MM.1S (cell line): ENCODE results near the gene STIM1.

Source experiments
- DNase-seq: peaks from one replicate; pipeline ENCODE4 v3.0.0-alpha.2; 2015
- H2AFZ ChIP-seq: fragments of 300-600 bp; sonication (generic); 2 replicates; pipeline ENCODE4 v1.6.0; 2016; ENCODE audit warnings: antibody characterized with exemption, low read length
- H3F3A ChIP-seq: fragments of 300-600 bp; sonication (generic); 2 replicates; pipeline ENCODE4 v1.6.1; 2016; ENCODE audit warnings: mild to moderate bottlenecking, antibody characterized with exemption, low read length, moderate library complexity, mixed read lengths; ENCODE audit not compliant: insufficient read depth
- H3K27ac ChIP-seq: fragments of 300-600 bp; sonication (generic); 2 replicates; pipeline ENCODE4 v1.5.1; 2016; ENCODE audit warnings: mild to moderate bottlenecking, low read length
- H3K27me3 ChIP-seq: fragments of 300-600 bp; sonication (generic); replicated peaks from 2 replicates; pipeline ENCODE4 v1.6.0; 2016; ENCODE audit warnings: low read length; ENCODE audit not compliant: insufficient read depth
- H3K36me3 ChIP-seq: fragments of 300-600 bp; sonication (generic); replicated peaks from 2 replicates; pipeline ENCODE4 v1.6.1; 2016; ENCODE audit warnings: mild to moderate bottlenecking, low read length, mixed read lengths; ENCODE audit not compliant: insufficient read depth
- H3K4me1 ChIP-seq: fragments of 300-600 bp; sonication (generic); 2 replicates; pipeline ENCODE4 v1.6.1; 2016; ENCODE audit warnings: low read length, mixed read lengths
- H3K4me2 ChIP-seq: fragments of 300-600 bp; sonication (generic); 2 replicates; pipeline ENCODE4 v1.6.0; 2016; ENCODE audit warnings: low read depth, low read length
- H3K4me3 ChIP-seq: fragments of 300-600 bp; sonication (generic); 2 replicates; pipeline ENCODE4 v1.5.1; 2016; ENCODE audit warnings: low read length, mixed read lengths
- H3K79me2 ChIP-seq: fragments of 300-600 bp; sonication (generic); 2 replicates; pipeline ENCODE4 v1.6.1; 2016; ENCODE audit warnings: mixed run types, low read length, mixed read lengths
- H3K9ac ChIP-seq: fragments of 300-600 bp; sonication (generic); 2 replicates; pipeline ENCODE4 v1.6.1; 2016; ENCODE audit warnings: low read length, mixed read lengths
- H3K9me2 ChIP-seq: fragments of 300-600 bp; sonication (generic); replicated peaks from 2 replicates; pipeline ENCODE4 v1.6.1; 2016; ENCODE audit warnings: mild to moderate bottlenecking, low read length, mixed read lengths; ENCODE audit not compliant: insufficient read depth
- H3K9me3 ChIP-seq: fragments of 300-600 bp; sonication (generic); replicated peaks from 2 replicates; pipeline ENCODE4 v1.6.1; 2016; ENCODE audit warnings: mild to moderate bottlenecking, low read length, mixed read lengths; ENCODE audit not compliant: insufficient read depth
- H4K20me1 ChIP-seq: fragments of 300-600 bp; sonication (generic); 2 replicates; pipeline ENCODE4 v1.6.1; 2016; ENCODE audit warnings: mild to moderate bottlenecking, low read length, moderate library complexity, mixed read lengths; ENCODE audit not compliant: insufficient read depth
- EZH2 ChIP-seq: fragments of 300-600 bp; sonication (generic); optimal IDR thresholded peaks from 2 replicates; pipeline ENCODE3; 2017; ENCODE audit warnings: low read depth, mild to moderate bottlenecking, antibody characterized with exemption, low read length, mixed read lengths
- EZH2phosphoT487 ChIP-seq: fragments of 300-600 bp; sonication (generic); IDR thresholded peaks from 2 replicates; pipeline ENCODE4 v1.6.1; 2018; ENCODE audit warnings: antibody characterized with exemption, low read length
- TF ChIP-seq, protein P1 (sequence below): fragments of 300-600 bp; sonication (generic); IDR thresholded peaks from 2 replicates; pipeline ENCODE4 v1.5.1; 2016; ENCODE audit warnings: antibody characterized with exemption, low read length, mixed read lengths

The STIM1 gene

DNA sequence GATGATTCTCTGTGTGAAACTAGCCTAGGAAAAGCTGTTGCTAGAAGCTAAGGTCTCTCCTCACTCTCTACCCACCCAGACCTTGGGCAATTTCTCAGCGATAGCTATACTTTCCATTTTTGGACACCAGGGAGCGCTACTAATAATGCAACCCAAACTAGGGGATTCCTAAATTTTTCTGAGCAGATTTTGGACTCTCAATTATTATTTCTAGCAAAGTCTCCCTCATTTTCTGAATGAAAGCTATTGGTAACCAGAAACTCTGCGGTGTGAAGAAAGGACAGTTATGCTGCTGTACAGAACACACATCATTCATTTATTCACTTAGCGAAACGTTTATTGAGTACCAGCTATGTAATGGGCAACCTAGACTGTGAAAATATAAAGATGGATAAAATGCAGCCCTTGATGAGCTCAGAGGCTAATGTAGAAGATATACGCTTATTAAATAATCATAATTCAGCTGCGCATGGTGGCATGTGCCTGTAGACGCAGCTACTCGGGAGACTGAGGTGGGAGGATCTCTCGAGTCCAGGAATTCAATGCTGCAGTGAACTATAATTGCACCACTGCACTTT is 6.1 kb upstream of the STIM1 start:
- peak; percentile 59 for DNase-seq
- Histone ChIP-seq H3K4me1 (peaks cover 19% of the 10 kb centered on the region), H3K36me3 (no peaks in the 10 kb centered on the region), H3K4me2 (no peak overlapping the region), H3K27ac (no peak overlapping the region), H3K9me2 (no peaks in the 10 kb centered on the region), H2AFZ (no peak overlapping the region), H3F3A (peaks cover 17% of the 10 kb centered on the region), H3K27me3 (no peaks in the 10 kb centered on the region), H3K9me3 (no peaks in the 10 kb centered on the region), H3K9ac (no peak overlapping the region), H4K20me1 (no peaks in the 10 kb centered on the region), H3K79me2 (no peaks in the 10 kb centered on the region), H3K4me3 (no peak overlapping the region)
- TF ChIP-seq, protein P1, sequence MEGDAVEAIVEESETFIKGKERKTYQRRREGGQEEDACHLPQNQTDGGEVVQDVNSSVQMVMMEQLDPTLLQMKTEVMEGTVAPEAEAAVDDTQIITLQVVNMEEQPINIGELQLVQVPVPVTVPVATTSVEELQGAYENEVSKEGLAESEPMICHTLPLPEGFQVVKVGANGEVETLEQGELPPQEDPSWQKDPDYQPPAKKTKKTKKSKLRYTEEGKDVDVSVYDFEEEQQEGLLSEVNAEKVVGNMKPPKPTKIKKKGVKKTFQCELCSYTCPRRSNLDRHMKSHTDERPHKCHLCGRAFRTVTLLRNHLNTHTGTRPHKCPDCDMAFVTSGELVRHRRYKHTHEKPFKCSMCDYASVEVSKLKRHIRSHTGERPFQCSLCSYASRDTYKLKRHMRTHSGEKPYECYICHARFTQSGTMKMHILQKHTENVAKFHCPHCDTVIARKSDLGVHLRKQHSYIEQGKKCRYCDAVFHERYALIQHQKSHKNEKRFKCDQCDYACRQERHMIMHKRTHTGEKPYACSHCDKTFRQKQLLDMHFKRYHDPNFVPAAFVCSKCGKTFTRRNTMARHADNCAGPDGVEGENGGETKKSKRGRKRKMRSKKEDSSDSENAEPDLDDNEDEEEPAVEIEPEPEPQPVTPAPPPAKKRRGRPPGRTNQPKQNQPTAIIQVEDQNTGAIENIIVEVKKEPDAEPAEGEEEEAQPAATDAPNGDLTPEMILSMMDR: peak; percentile 77
- TF ChIP-seq EZH2 (no peak), EZH2phosphoT487 (no peak)

DNA sequence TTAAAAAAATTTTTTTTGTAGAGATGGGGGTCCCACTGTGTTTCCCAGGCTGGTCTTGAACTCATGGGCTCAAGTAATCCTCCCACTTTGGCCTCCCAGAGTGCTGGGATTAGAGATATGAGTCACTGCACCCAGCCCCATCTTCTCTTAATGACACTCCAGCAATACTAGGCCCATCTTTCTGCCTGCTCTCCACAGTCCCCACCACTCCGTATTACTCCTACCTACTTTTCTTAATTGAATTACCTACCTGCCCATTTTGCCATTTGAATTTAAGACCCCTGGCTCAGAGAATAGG is 2.0 kb upstream of the STIM1 start:
- Histone ChIP-seq H3K79me2 (peaks cover 30% of the 10 kb centered on the region), H3K4me3 (0 out of 2 replicates have a peak overlapping the region, but pooled peaks have one; percentile 84), H4K20me1 (no peaks in the 10 kb centered on the region), H3K4me2 (peak overlapping the region; percentile 90), H3K4me1 (peaks cover 31% of the 10 kb centered on the region), H3F3A (peaks cover 48% of the 10 kb centered on the region), H3K9me3 (no peaks in the 10 kb centered on the region), H3K36me3 (no peaks in the 10 kb centered on the region), H3K9ac (peak overlapping the region; percentile 79), H2AFZ (peak overlapping the region; percentile 77), H3K27ac (peak overlapping the region; percentile 97), H3K27me3 (no peaks in the 10 kb centered on the region), H3K9me2 (no peaks in the 10 kb centered on the region)
- TF ChIP-seq EZH2phosphoT487 (no peak), EZH2 (no peak)
- TF ChIP-seq, protein P1: no peak
- DNase-seq: no peak

DNA sequence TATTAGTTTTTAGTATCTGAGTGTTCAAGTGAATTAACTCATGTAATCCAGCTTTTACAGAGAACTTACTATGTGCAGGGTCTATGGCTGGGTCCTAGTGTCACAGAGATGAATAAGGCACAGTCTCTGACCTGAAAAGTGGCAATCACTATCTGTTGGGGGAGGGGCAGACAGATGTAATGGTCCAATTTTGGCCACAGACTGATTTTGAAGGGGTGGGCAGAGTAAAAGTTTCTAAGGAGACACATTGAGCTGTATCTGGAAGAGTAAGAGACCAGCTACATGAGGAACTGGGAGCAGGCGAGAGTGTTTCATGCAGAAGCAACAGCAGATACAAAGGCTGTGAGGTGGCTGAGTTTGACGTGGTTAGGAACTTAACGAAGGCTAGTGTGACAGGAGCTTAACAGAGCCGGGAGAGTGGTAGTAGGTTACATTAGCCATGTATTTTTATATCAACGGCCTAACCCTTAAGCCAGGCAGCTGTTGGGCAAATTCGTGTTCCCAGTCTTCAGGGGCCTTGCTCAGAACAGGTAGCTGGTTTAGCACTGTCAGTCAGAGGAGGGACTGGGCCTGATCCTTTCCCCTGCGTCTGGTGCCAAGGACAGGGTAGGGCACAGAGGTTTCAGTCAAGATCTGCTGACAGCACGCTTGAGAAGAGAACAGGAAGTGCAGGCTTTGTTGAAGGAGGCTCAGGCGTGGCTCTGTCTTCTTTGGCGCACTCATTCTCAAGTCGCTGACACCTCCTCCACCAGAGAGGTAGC is 1.4 kb upstream of the STIM1 start:
- TF ChIP-seq, protein P1: no peak
- no peak for TF ChIP-seq EZH2
- no peaks in the 10 kb centered on the region for H3K9me3 ChIP-seq
- H3K4me1 ChIP-seq: peaks cover 37% of the 10 kb centered on the region
- peaks cover 36% of the 10 kb centered on the region for H3K79me2 ChIP-seq
- no peaks in the 10 kb centered on the region for H3K9me2 ChIP-seq
- peak overlapping the region; percentile 77 for H2AFZ ChIP-seq
- peak overlapping the region; percentile 84 for H3K4me3 ChIP-seq
- peaks cover 54% of the 10 kb centered on the region for H3F3A ChIP-seq
- peak; percentile 93 for DNase-seq
- peak overlapping the region; percentile 79 for H3K9ac ChIP-seq
- H3K27me3 ChIP-seq: no peaks in the 10 kb centered on the region
- H3K27ac ChIP-seq: peak overlapping the region; percentile 97
- H3K4me2 ChIP-seq: peak overlapping the region; percentile 90
- H3K36me3 ChIP-seq: no peaks in the 10 kb centered on the region
- H4K20me1 ChIP-seq: no peaks in the 10 kb centered on the region
